HUES6 (cell line): ENCODE results near the gene SS18L1.

ENCODE experiments used
- H3K27ac ChIP-seq: 2 replicates; pipeline ENCODE4 v1.7.0; 2013; ENCODE audit warnings: low read depth, mild to moderate bottlenecking, low read length, inconsistent platforms
- H3K27me3 ChIP-seq: 2 replicates; pipeline ENCODE4 v1.6.1; 2013; ENCODE audit warnings: low read length; ENCODE audit not compliant: control insufficient read depth, insufficient read depth
- H3K36me3 ChIP-seq: 2 replicates; pipeline ENCODE4 v1.6.1; 2013; ENCODE audit warnings: low read length; ENCODE audit not compliant: control insufficient read depth, insufficient read depth
- H3K4me1 ChIP-seq: 2 replicates; pipeline ENCODE4 v1.6.1; 2013; ENCODE audit warnings: low read length; ENCODE audit not compliant: control insufficient read depth, insufficient read depth
- H3K4me3 ChIP-seq: 2 replicates; pipeline ENCODE4 v1.5.1; 2013; ENCODE audit warnings: low read depth, low read length
- H3K9ac ChIP-seq: one replicate; pipeline ENCODE4 v1.6.1; 2013; ENCODE audit warnings: mild to moderate bottlenecking, low read length
- H3K9me3 ChIP-seq: 2 replicates; pipeline ENCODE4 v1.6.1; 2013; ENCODE audit warnings: low read depth, low read length; ENCODE audit not compliant: control insufficient read depth, insufficient read depth

Gene SS18L1

DNA sequence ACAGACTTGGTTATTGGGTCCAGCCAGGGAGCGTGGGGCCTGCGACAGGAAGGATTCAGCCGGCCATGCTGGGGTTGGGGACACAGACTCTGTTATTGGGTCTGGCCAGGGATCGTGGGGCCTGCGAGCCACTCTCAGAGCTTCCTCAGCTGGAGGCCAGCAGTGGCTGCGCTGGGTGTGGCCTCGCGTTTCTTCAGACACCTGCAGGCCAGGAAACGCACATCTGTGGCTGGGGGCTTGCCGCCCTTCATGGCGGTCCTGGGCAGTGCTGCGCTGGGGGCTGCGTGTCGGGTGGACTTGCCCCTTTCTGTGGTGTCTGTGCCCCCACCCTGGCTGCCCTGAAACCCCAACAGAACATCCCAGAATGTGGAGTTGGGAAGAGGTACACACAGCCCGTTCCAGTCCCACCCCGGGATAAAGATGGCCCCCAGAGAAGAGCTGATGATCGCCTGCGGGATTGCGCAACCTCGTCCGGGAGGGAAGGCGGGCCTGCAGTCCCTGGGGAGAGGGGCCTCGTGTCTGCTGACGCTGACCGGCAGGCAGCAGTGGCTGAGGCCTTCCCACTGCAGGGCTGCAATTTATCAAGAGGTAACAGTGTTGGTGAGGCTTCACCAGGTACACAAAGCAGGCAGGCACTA, 22.3 kb downstream of the SS18L1 start:
- no peak overlapping the region for H3K27ac ChIP-seq

DNA sequence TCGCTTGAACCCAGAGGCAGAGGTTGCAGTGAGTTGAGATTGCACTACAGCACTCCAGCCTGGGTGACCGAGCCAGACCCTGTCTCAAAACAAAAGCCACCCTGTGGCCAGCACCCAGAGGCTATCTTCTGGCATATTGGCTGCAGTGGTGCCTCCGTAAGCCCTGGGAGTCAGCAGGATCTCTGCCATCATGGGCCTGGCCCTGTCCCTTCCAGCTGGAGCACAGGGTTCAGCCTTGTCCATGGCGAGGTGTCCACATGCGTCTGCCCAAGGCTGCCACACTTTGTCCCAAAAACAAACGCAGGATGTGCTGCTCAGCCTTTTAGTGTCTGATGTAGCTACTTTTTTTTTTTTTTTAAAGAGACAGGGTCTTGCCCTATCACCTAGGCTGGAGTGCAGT, 23.9 kb downstream of the SS18L1 start:
- Histone ChIP-seq H3K27ac (no peak overlapping the region), H3K36me3 (peaks cover 72% of the 10 kb centered on the region), H3K9ac (no peak overlapping the region)

More for the DNA sequence above, 22.3 kb downstream of the SS18L1 start:
- H3K27me3 ChIP-seq, result no peaks in the 10 kb centered on the region
- peaks cover 80% of the 10 kb centered on the region for H3K36me3 ChIP-seq
- no peak overlapping the region for H3K9ac ChIP-seq
- no peaks in the 10 kb centered on the region for H3K9me3 ChIP-seq
- H3K4me1 ChIP-seq, result no peaks in the 10 kb centered on the region
- no peak overlapping the region for H3K4me3 ChIP-seq

DNA sequence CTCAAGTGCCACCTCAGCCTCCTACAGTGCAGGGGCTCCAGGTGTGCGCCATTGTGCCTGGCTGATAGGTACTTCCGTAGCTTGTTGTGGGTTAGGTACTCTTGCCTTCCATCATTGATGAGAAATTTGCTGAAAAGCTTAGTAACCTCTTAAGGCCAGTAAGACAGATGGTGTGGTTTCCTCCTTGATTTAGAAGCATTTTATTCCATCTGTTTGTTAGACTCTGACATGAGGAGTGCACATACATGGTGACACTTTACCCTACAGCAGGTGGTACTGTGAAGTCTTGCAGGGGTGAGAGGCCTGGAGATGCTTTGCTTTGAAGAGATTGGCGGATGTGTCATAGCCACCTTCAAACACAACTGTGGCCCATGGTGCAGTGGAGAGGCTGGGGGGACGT, 24.5 kb downstream of the SS18L1 start:
- no peaks in the 10 kb centered on the region for H3K4me1 ChIP-seq
- no peak overlapping the region for H3K27ac ChIP-seq
- no peaks in the 10 kb centered on the region for H3K27me3 ChIP-seq
- H3K4me3 ChIP-seq, result no peak overlapping the region
- H3K9me3 ChIP-seq, result no peaks in the 10 kb centered on the region
- H3K36me3 ChIP-seq, result peaks cover 70% of the 10 kb centered on the region
- no peak overlapping the region for H3K9ac ChIP-seq

More for the DNA sequence above, 23.9 kb downstream of the SS18L1 start:
- no peaks in the 10 kb centered on the region for H3K27me3 ChIP-seq
- no peaks in the 10 kb centered on the region for H3K9me3 ChIP-seq
- no peaks in the 10 kb centered on the region for H3K4me1 ChIP-seq
- H3K4me3 ChIP-seq, result no peak overlapping the region

DNA sequence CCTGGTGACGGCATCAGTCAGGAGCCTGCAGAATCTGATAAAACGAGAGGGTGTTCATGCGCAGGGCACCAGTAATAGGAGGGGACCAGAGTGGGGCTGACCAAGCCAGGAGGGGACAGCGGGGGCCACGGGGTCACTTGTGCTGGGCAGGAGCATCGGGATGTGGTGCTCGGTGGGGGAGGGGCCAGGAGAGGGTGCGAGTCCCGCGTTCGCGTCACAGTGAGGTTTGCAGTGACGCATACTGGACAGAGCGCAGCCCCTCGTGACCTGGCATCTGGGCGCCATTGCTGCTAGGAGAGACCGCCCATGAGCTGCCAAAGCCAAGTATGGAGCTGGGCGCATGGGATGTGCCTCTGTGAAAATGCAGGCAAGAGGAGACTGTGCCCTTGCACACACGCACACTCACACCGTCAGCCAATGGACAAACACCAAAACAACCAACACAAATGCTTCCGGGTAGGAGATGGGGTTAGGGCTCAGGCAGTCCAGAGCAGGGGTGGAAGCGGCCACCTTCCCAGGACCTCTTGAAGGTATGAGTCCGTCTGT, 25.4 kb downstream of the SS18L1 start:
- no peak overlapping the region for H3K27ac ChIP-seq
- H3K36me3 ChIP-seq, result peaks cover 63% of the 10 kb centered on the region
- H3K4me1 ChIP-seq, result no peaks in the 10 kb centered on the region
- no peaks in the 10 kb centered on the region for H3K27me3 ChIP-seq
- no peaks in the 10 kb centered on the region for H3K9me3 ChIP-seq
- no peak overlapping the region for H3K9ac ChIP-seq
- H3K4me3 ChIP-seq, result no peak overlapping the region

DNA sequence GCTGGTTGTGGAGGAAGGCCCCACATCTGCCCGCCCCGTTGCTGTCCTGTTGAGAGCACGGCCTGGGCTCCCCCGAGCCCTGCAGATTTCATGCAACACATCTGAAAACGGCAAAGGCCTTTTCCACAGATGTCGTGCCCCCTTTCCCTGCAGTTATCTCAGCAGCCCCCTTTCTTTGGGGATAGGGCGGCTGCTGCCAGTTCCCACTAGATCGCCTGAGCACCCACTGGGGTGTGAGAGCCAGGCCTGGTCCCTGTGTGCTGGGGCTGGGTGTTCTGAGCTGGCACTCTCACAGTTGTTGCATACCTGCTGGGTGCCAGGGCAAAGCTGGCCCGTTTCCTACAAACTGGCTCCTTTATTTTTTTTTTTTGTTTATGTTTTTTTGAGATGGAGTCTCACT, 27.0 kb downstream of the SS18L1 start:
- no peaks in the 10 kb centered on the region for H3K4me1 ChIP-seq
- no peak overlapping the region for H3K27ac ChIP-seq
- no peaks in the 10 kb centered on the region for H3K9me3 ChIP-seq
- H3K9ac ChIP-seq, result no peak overlapping the region
- no peak overlapping the region for H3K4me3 ChIP-seq
- no peaks in the 10 kb centered on the region for H3K27me3 ChIP-seq
- H3K36me3 ChIP-seq, result peaks cover 59% of the 10 kb centered on the region

DNA sequence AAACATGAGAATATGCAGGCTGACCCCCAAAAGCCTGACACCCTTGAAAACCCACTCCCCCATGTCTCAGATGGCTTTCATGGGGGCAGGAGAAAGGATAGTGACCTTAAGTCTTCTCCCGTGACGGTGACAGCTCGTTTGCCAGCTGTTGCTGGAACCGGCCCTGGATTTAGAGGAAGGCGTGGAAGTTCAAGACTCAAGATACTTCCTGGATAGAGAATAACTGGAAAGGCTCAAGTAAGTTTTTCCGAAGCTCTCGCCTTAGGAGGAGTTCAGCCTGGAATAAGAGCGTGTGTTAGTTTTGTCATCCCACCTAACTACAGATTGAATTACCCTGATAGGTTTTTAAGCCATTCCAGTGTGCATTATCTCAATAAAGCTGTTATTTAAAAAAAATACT, 27.7 kb downstream of the SS18L1 start:
- Histone ChIP-seq H3K4me1 (no peaks in the 10 kb centered on the region), H3K4me3 (no peak overlapping the region), H3K27me3 (no peaks in the 10 kb centered on the region), H3K36me3 (peaks cover 59% of the 10 kb centered on the region), H3K9me3 (no peaks in the 10 kb centered on the region), H3K27ac (no peak overlapping the region), H3K9ac (no peak overlapping the region)

DNA sequence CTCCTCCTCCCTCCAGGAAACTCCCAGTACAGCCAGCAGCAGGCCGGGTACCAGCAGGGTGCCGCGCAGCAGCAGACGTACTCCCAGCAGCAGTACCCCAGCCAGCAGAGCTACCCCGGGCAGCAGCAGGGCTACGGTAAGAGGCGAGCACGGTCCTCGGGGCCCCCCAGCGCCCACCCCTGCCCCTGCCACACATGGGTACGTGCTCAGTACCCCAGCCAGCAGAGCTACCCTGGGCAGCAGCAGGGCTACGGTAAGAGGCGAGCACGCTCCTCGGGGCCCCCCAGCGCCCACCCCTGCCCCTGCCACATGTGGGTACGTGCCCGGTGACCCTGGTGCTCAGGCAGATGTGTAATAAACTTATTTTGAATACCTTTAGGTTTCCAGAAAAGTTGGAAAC, 29.1 kb downstream of the SS18L1 start:
- H3K9me3 ChIP-seq, result no peaks in the 10 kb centered on the region
- H3K4me3 ChIP-seq, result no peak overlapping the region
- no peak overlapping the region for H3K9ac ChIP-seq
- no peak overlapping the region for H3K27ac ChIP-seq
- H3K4me1 ChIP-seq, result no peaks in the 10 kb centered on the region
- peaks cover 59% of the 10 kb centered on the region for H3K36me3 ChIP-seq
- H3K27me3 ChIP-seq, result no peaks in the 10 kb centered on the region

DNA sequence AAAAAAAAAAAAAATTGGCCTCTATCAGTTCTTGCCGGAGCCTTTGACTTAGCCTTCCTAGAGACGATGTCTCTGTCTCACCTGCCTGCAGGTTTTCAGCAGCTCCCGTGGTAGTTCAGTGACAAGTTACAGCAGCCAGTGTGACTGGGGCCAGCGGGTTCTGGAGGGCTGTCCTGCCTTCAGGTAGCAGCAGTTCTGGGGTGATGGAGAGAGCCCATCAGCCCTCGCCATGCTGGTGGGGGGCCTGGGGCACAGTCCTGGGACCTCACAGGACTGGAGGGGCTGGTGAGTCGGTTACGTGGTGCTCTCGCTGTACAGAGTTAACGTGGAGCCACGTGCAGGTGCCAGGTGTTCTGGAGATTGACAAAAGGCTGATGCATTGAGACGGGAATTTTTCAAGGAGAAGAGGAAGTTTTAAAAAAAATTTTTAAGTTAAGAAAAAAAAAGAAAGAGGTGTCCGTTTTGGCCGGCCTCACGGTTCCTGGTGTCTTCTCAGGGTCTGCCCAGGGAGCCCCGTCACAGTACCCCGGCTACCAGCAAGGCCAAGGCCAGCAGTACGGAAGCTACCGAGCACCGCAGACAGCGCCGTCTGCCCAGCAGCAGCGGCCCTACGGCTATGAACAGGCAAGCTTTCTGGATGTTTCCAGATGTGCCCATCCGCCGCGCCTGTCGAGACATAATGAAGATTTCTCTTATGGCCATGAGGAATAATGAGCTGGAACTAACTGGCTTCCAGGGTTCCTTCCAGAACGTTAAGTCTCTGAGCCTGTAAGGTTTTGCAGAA, 30.6 kb downstream of the SS18L1 start:
- Histone ChIP-seq H3K36me3 (peaks cover 50% of the 10 kb centered on the region), H3K4me3 (no peak overlapping the region), H3K27ac (no peak overlapping the region), H3K9ac (no peak overlapping the region), H3K4me1 (no peaks in the 10 kb centered on the region), H3K27me3 (no peaks in the 10 kb centered on the region), H3K9me3 (no peaks in the 10 kb centered on the region)

DNA sequence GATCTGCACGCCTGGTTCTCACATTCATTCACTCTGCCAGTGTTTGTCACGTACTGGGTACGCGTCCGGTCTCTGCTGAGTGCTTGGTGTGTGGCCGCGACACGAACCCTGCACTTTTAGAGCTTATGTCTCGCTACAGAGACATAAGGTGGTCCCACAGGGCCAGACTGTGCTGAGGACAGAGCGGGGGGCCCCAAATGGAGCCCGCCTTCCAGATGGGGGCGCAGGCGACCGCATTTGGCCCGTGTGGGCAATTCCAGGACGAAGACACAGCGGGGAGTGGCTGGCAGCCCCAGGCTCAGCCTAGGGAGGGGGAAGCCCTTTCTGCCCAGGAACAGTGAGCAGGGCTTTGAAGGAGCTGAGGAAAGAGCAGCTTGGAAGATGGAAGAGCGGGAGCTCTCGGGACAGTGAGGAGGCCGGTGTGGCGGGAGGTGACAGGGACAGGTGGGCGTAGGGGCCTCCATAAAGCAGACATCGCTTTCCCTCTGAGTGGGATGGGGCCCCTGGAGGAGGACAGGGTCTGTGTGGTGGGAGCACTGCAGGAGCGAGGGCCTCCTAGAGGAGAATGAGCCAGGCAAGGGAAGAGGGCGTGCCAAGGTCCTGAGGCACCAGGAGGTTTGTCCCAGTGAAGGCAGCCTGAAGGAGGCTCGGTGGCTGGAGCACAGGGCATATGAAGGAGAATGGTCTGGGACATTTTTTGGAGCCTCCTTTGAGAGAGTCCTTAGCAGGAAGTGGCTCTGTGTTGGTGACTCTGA, 31.5 kb downstream of the SS18L1 start:
- no peaks in the 10 kb centered on the region for H3K27me3 ChIP-seq
- H3K27ac ChIP-seq, result no peak overlapping the region
- H3K9ac ChIP-seq, result no peak overlapping the region
- H3K4me3 ChIP-seq, result no peak overlapping the region
- H3K9me3 ChIP-seq, result no peaks in the 10 kb centered on the region
- H3K4me1 ChIP-seq, result no peaks in the 10 kb centered on the region
- H3K36me3 ChIP-seq, result peaks cover 46% of the 10 kb centered on the region

DNA sequence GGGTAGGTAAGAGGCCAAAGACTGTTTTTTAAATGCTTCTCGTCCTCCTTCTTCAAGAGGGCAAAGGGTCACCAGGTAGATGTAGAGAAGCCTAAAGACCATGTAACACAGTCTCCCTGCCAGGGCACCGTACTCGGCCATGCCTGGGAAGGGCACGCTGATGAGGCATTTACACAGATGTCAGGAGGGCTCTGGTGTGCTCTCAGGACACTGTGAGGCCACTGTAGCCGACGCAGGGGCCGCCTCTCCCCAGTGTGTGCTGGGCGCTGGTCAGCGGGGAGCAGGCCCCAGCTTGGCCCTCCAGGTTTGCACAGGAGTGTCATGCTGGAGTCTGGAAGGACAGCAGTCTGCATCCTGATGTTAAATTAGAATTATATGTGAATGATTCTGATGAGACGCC, 32.1 kb downstream of the SS18L1 start:
- Histone ChIP-seq H3K9me3 (no peaks in the 10 kb centered on the region), H3K27me3 (no peaks in the 10 kb centered on the region), H3K4me1 (no peaks in the 10 kb centered on the region), H3K4me3 (no peak overlapping the region), H3K36me3 (peaks cover 49% of the 10 kb centered on the region), H3K9ac (no peak overlapping the region), H3K27ac (no peak overlapping the region)

DNA sequence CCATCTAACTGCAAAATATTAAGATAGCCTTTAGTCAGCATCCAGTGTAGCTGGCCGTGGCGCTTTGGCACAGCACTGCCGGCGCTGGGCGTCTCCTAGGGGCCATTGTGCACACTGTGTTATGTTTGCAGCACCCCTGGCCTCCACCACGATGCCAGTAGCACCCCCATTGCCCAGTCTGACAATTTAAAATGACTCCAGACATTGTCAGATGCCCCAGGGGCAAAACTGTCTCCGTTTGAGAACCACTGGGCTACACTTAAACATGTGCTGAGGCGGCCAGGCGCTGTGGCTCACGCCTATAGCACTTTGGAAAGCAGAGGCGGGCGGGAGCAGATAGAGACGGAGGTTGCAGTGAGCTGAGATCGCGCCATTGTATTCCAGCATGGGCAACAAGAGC, 33.3 kb downstream of the SS18L1 start:
- Histone ChIP-seq H3K27me3 (no peaks in the 10 kb centered on the region), H3K27ac (no peak overlapping the region), H3K4me1 (peaks cover 4% of the 10 kb centered on the region; the same call in 1 of the 2 replicates), H3K36me3 (peaks cover 45% of the 10 kb centered on the region), H3K9ac (no peak overlapping the region), H3K9me3 (no peaks in the 10 kb centered on the region), H3K4me3 (no peak overlapping the region)
